ENCODE data around the gene TTC7B. TPM values are rescaled to one million over a fixed set of nuclear protein-coding genes. Genes with fewer than 3 reads are reported as not detected.

The TTC7B gene
- total and polyA plus RNA-seq, 9 of the 15 experiments (the other 6 are each of a cell fraction or from before 2014, with no cell fraction given): 2.2 to 77.2 (median 36.7) TPM

DNA sequence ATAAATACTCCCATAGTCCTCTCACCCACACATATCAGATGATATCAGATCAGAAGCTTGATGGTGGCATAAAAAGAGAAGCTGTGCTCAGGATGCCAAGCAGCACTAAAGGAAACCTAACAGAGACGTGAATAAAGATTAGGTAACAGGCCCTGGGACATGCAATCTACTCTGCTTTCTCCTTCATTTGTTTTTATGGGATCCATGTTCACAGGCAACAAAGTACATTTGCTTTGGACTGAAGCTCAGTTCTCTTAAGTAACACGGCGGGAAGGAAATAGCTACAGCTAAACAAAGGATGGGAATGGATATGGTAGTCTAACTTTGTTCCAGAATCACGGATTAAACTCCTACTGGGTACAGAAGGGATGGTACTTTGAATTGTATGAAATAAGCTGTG is 119.5 kb downstream of the TTC7B start:
- no peak for FAIRE-seq
- H2AFZ ChIP-seq (ENCODE audit: low read depth, low read length): no peak overlapping the region
- in situ Hi-C loops (cut with MboI): no loop called here

More for the DNA sequence above, 119.5 kb downstream of the TTC7B start:
- Histone ChIP-seq H3K4me2 (ENCODE audit: insufficient read depth, low read length) (no peak overlapping the region), H3K79me2 (ENCODE audit: control insufficient read depth, insufficient read depth, low read length) (no peaks in the 10 kb centered on the region; the same call in 2 of the 3 replicates), H4K20me1 (replicated peaks; ENCODE audit: control insufficient read depth, insufficient read depth, low read length) (no peaks in the 10 kb centered on the region), H3K27ac (ENCODE audit: extremely low read depth, low read depth, low read length) (no peak overlapping the region), H3K36me3 (ENCODE audit: control insufficient read depth, insufficient read depth, low read length) (peaks cover 6% of the 10 kb centered on the region; the same call in 1 of the 3 replicates), H3K9me3 (replicated peaks; ENCODE audit: control insufficient read depth, insufficient read depth, low read depth, low read length) (no peaks in the 10 kb centered on the region), H3K9me1 (ENCODE audit: control insufficient read depth, insufficient read depth, low read length) (no peaks in the 10 kb centered on the region), H3K9ac (ENCODE audit: insufficient read depth in 1 of 2, low read depth in 2 of 2, low read length in 2 of 2) (no peak overlapping the region), H3K4me1 (replicated peaks in 1 of 2; ENCODE audit: control insufficient read depth in 2 of 2, insufficient read depth in 2 of 2, low read length in 2 of 2) (peaks cover 0 to 2% of the 10 kb centered on the region in 2 experiments; a peak in 2 of 5 replicates), H3K27me3 (ENCODE audit: control insufficient read depth in 2 of 2, insufficient read depth in 2 of 2, low read length in 2 of 2) (no peaks in the 10 kb centered on the region), H3K4me3 (no peak overlapping the region)
- 91% methylated on average over 4 of the region's 4 CpGs for WGBS (ENCODE audit: insufficient coverage, low coverage, missing lambda C conversion rate)
- no TSS peak for BruUV-seq (replicated peaks)
- ChIA-PET POLR2A (interaction anchor here (0.6 to 1.8 kb wide), 4 partner anchors 9 to 302 kb away, joined by 3 to 7 read pairs (median 3); partner anchors contain the start of gene CALM1), CTCF (ENCODE audit: low intra/inter-chr PET ratio) (interaction anchor here (2.8 kb wide), 1 partner anchor 298 kb away, joined by 15 read pairs; no protein-coding TSS in a partner anchor)
- no peak for ATAC-seq
- TF ChIP-seq ZNF239 (CRISPR knock-in tag; IDR thresholded peaks at IDR 0.05): no peak
- TF ChIP-seq, protein P1, sequence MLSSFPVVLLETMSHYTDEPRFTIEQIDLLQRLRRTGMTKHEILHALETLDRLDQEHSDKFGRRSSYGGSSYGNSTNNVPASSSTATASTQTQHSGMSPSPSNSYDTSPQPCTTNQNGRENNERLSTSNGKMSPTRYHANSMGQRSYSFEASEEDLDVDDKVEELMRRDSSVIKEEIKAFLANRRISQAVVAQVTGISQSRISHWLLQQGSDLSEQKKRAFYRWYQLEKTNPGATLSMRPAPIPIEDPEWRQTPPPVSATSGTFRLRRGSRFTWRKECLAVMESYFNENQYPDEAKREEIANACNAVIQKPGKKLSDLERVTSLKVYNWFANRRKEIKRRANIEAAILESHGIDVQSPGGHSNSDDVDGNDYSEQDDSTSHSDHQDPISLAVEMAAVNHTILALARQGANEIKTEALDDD (IDR thresholded peaks at IDR 0.05): no peak
- TF ChIP-seq ZNF780A (CRISPR knock-in tag; IDR thresholded peaks at IDR 0.05): no peak
- no peak for TF ChIP-seq SREBF2 (CRISPR knock-in tag; IDR thresholded peaks at IDR 0.05)
- TF ChIP-seq NONO (IDR thresholded peaks at IDR 0.05; ENCODE audit: low read depth in 2 of 2, low read length in 1 of 2): no peak
- no peak for TF ChIP-seq SAFB2 (IDR thresholded peaks at IDR 0.05; ENCODE audit: borderline replicate concordance, low read depth, low read length, severe bottlenecking)
- TF ChIP-seq RAD21 (CRISPR knock-in tag; conservative IDR thresholded peaks at IDR 0.05 in 1 of 2, IDR thresholded peaks at IDR 0.05 in 1 of 2): no peak
- no peak for TF ChIP-seq XRCC5 (IDR thresholded peaks at IDR 0.05; ENCODE audit: low read depth, low read length)
- no peak for TF ChIP-seq RBM34 (IDR thresholded peaks at IDR 0.05; ENCODE audit: borderline replicate concordance, insufficient read depth, low read length)
- intact Hi-C loops (cut with micrococcal nuclease): loop anchor here (1.0 to 5.0 kb wide), 3 partner anchors 297 to 409 kb away; no protein-coding TSS in a partner anchor
- no peak for DNase-seq (ENCODE audit: extremely low read depth in 1 of 4, low spot score in 3 of 4)

All from K562 (cell line).